PFSK-1 (cell line): ENCODE results near the gene OTOP3.

Experiments
- POLR2AphosphoS5 ChIP-seq: IDR thresholded peaks from 2 replicates; pipeline ENCODE4 v1.6.1; 2012; ENCODE audit warnings: low read depth, mild to moderate bottlenecking, control low read depth, low read length, moderate library complexity
- REST ChIP-seq, 2 experiments: IDR thresholded peaks; 2 replicates each; pipeline versions ENCODE4 v1.6.1 to v1.8.0; 2011 to 2012; ENCODE audit warnings: low read depth in 2 of 2, low read length in 2 of 2, control low read depth in 1 of 2, inconsistent platforms in 1 of 2, mild to moderate bottlenecking in 1 of 2, moderate library complexity in 1 of 2; ENCODE audit not compliant: insufficient read depth in 1 of 2
- TAF1 ChIP-seq: IDR thresholded peaks from 2 replicates; pipeline ENCODE4 v1.6.1; 2012; ENCODE audit warnings: low read length, control low read depth, borderline replicate concordance; ENCODE audit not compliant: insufficient read depth

- TF ChIP-seq POLR2AphosphoS5 (no peak), TAF1 (no peak), REST (IDR thresholded peaks at IDR 0.05; ENCODE audit: insufficient read depth in 1 of 2, low read depth in 2 of 2, low read length in 2 of 2) (no peak)
Observed at GRCh38 chr17:74968361-74968780, 32.7 kb downstream of the OTOP3 start.
